Activated B cell treated with CpG ODN at 0.5 μM for 24 hours (primary cell): ENCODE results near the gene AGR2. TPM values are rescaled to one million over a fixed set of nuclear protein-coding genes. Genes with fewer than 3 reads are reported as not detected.

ENCODE experiments used
- ATAC-seq: fragments of 200-7000 bp; cut with Tn5 transposase; one replicate; pipeline ENCODE4 v1.10.0; 2021; ENCODE audit warnings: low read depth, mild to moderate bottlenecking, moderate library complexity
- CTCF ChIA-PET: fragments of 350-600 bp; sonication (Branson Sonifier 250); formaldehyde crosslinking; loops from one replicate; lab custom pipeline; 2021; ENCODE audit warnings: antibody characterized with exemption; lab: Charles Lee
- POLR2A ChIA-PET: fragments of 350-600 bp; sonication (Branson Sonifier 250); formaldehyde crosslinking; loops from one replicate; lab custom pipeline; 2021; ENCODE audit warnings: antibody characterized with exemption; lab: Charles Lee
- DNase-seq: peaks from one replicate; pipeline ENCODE4 v3.0.0; 2022
- H3K27ac Mint-ChIP-seq: one replicate; pipeline ENCODE4 v1.8.0; 2020; ENCODE audit warnings: mixed read lengths
- H3K27me3 Mint-ChIP-seq: one replicate; pipeline ENCODE4 v1.8.0; 2021; ENCODE audit warnings: mixed read lengths
- H3K36me3 Mint-ChIP-seq: one replicate; pipeline ENCODE4 v1.8.0; 2021; ENCODE audit warnings: low read depth, mixed read lengths
- H3K4me1 Mint-ChIP-seq: one replicate; pipeline ENCODE4 v1.8.0; 2021; ENCODE audit warnings: mixed read lengths
- H3K4me3 Mint-ChIP-seq: one replicate; pipeline ENCODE4 v1.8.0; 2020; ENCODE audit warnings: mild to moderate bottlenecking, mixed read lengths
- H3K9me3 Mint-ChIP-seq: one replicate; pipeline ENCODE4 v1.8.0; 2020; ENCODE audit warnings: mixed read lengths
- intact Hi-C: fragments of 100-400 bp; cut with micrococcal nuclease; formaldehyde crosslinking; loops from one replicate; pipeline ENCODE4 v1.15.1; 2024
- total RNA-seq: library from RNA; stranded (reverse); gene quantifications from 2 replicates; pipeline ENCODE4 v1.2.3, GENCODE V29; 2022
- TF ChIP-seq, protein P1 (sequence below): fragments of 200-600 bp; IDR thresholded peaks from one replicate; pipeline ENCODE4 v1.8.0; 2022; ENCODE audit warnings: antibody characterized with exemption, mild to moderate bottlenecking

AGR2 gene
- total RNA-seq, 1 donor from 2014 or later: not detected

- ATAC-seq (no peak), DNase-seq (no peak)
- Mint-ChIP-seq H3K9me3 (no peaks in the 10 kb centered on the region), H3K36me3 (peaks cover 22% of the 10 kb centered on the region), H3K27me3 (no peaks in the 10 kb centered on the region), H3K4me3 (no peak overlapping the region), H3K27ac (peak overlapping the region; percentile 41), H3K4me1 (peaks cover 74% of the 10 kb centered on the region)
- intact Hi-C loops: loop anchor here (1.0 kb wide), 2 partner anchors 8 to 9 kb away; no protein-coding TSS in a partner anchor
- TF ChIP-seq, protein P1, sequence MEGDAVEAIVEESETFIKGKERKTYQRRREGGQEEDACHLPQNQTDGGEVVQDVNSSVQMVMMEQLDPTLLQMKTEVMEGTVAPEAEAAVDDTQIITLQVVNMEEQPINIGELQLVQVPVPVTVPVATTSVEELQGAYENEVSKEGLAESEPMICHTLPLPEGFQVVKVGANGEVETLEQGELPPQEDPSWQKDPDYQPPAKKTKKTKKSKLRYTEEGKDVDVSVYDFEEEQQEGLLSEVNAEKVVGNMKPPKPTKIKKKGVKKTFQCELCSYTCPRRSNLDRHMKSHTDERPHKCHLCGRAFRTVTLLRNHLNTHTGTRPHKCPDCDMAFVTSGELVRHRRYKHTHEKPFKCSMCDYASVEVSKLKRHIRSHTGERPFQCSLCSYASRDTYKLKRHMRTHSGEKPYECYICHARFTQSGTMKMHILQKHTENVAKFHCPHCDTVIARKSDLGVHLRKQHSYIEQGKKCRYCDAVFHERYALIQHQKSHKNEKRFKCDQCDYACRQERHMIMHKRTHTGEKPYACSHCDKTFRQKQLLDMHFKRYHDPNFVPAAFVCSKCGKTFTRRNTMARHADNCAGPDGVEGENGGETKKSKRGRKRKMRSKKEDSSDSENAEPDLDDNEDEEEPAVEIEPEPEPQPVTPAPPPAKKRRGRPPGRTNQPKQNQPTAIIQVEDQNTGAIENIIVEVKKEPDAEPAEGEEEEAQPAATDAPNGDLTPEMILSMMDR: no peak
- CTCF ChIA-PET: no interaction called here
- POLR2A ChIA-PET: no interaction called here
Observed at GRCh38 chr7:16765436-16765859, 39.4 kb downstream of the AGR2 start.

- ChIA-PET CTCF (no interaction called here), POLR2A (no interaction called here)
- Mint-ChIP-seq H3K4me3 (no peak overlapping the region), H3K27me3 (no peaks in the 10 kb centered on the region), H3K4me1 (peaks cover 77% of the 10 kb centered on the region), H3K27ac (peak overlapping the region; percentile 70), H3K9me3 (no peaks in the 10 kb centered on the region), H3K36me3 (peaks cover 21% of the 10 kb centered on the region)
- intact Hi-C loops: loop anchor here (1.0 kb wide), 2 partner anchors 8 to 9 kb away; no protein-coding TSS in a partner anchor
- TF ChIP-seq, protein P1: no peak
- no peak for DNase-seq
- ATAC-seq: no peak
Observed at GRCh38 chr7:16764942-16765341, 39.9 kb downstream of the AGR2 start.

GRCh38 chr7:16762177-16762576 is 42.6 kb downstream of the AGR2 start:
- peaks cover 89% of the 10 kb centered on the region for H3K4me1 Mint-ChIP-seq

GRCh38 chr7:16759840-16760239 is 45.0 kb downstream of the AGR2 start:
- Mint-ChIP-seq H3K27ac (peak overlapping the region; percentile 92), H3K9me3 (no peaks in the 10 kb centered on the region), H3K4me3 (peak overlapping the region; percentile 63), H3K4me1 (peaks cover 90% of the 10 kb centered on the region), H3K36me3 (peaks cover 19% of the 10 kb centered on the region), H3K27me3 (no peaks in the 10 kb centered on the region)
- ChIA-PET POLR2A (interaction anchor here (3.1 kb wide), 1 partner anchor 113 kb away, joined by 19 read pairs; the partner anchor contains the start of genes ANKMY2 and BZW2), CTCF (no interaction called here)
- ATAC-seq (peak; percentile 40), DNase-seq (no peak)
- TF ChIP-seq, protein P1: no peak
- intact Hi-C loops: loop anchor here (2.0 to 10.0 kb wide), 6 partner anchors 41 to 1745 kb away; partner anchors contain the start of gene AHR

More at GRCh38 chr7:16762177-16762576, 42.6 kb downstream of the AGR2 start:
- Mint-ChIP-seq H3K27ac (peak overlapping the region; percentile 92), H3K27me3 (no peaks in the 10 kb centered on the region), H3K9me3 (no peaks in the 10 kb centered on the region), H3K4me3 (no peak overlapping the region), H3K36me3 (peaks cover 23% of the 10 kb centered on the region)
- intact Hi-C loops: no loop called here
- POLR2A ChIA-PET: no interaction called here
- ATAC-seq (no peak), DNase-seq (no peak)
- CTCF ChIA-PET: no interaction called here
- TF ChIP-seq, protein P1: no peak
